ENCODE results near the gene GPX6.

The GPX6 gene

DNA sequence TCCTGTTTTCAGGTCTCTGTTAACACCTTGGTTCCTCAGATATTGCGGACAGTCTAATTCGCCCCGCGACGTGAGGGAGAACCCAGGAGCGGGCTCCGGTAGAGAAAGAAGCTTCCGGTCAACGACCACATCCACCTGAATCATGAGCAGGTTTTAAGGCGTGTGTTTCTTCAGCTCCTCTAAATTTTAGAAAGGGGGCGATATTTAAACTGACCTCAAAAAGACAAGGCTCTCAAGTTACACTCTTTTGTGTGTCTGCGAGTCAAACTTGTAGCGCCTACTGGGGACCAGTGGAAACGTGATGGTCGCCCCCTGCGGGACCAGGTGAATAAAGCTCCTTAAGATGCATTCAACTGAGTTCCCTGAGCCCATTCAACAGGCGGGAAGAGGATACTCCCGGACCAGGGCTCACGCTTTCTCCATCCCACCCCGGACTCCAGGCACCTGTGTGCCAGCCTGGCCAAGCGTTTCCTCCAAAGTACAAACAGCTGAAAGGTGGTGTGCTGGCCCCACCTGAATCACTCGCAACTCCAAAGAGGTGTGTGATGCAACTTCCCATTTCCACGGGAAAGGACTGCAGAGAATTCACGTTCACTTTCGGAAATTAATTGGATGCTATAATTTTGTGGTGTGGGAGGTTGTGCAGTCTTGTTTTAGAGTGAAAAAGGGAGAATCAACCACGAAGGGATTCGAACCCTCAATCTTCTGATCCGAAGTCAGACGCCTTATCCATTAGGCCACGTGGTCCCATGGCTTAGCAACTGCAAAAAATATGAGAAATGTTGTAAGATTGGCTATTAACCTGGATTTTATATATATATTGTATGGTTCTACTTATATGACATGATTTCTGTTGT, 27.1 kb upstream of the GPX6 start:
- Histone ChIP-seq H3K23ac (ENCODE audit: low read length) (no peak overlapping the region), H4K5ac (ENCODE audit: low read length) (no peak overlapping the region), H3K36me3 (ENCODE audit: control insufficient read depth, insufficient read depth, low read length) (no peaks in the 10 kb centered on the region), H3K4me2 (ENCODE audit: low read length) (peak overlapping the region; percentile 48), H2BK120ac (ENCODE audit: low read depth, low read length) (no peak overlapping the region), H2BK15ac (replicated peaks; ENCODE audit: low read depth) (no peak overlapping the region), H2AK5ac (ENCODE audit: low read length) (no peak overlapping the region), H4K8ac (ENCODE audit: low read depth, low read length) (no peak overlapping the region), H3K79me2 (ENCODE audit: control insufficient read depth, insufficient read depth, low read length) (no peaks in the 10 kb centered on the region), H3K9ac (ENCODE audit: low read length) (peak overlapping the region; percentile 56), H3K56ac (ENCODE audit: low read length) (peak overlapping the region; percentile 45), H2BK5ac (ENCODE audit: low read length) (no peak overlapping the region), H3K27me3 (ENCODE audit: insufficient read depth, low read length, poor library complexity) (no peaks in the 10 kb centered on the region), H3K18ac (ENCODE audit: low read length) (no peak overlapping the region), H3K27ac (ENCODE audit: low read depth, low read length) (no peak overlapping the region), H3K79me1 (ENCODE audit: low read length) (no peaks in the 10 kb centered on the region), H3K4ac (ENCODE audit: low read depth, low read length) (no peak overlapping the region), H3K4me3 (ENCODE audit: low read length) (peak overlapping the region; percentile 48), H3K4me1 (ENCODE audit: control insufficient read depth, low read depth, low read length) (no peaks in the 10 kb centered on the region)
- peak; percentile 99 for DNase-seq
- WGBS (ENCODE audit: extremely low coverage, insufficient coverage, low lambda C conversion rate): no CpG with 5 or more reads among the region's 30 CpGs

DNA sequence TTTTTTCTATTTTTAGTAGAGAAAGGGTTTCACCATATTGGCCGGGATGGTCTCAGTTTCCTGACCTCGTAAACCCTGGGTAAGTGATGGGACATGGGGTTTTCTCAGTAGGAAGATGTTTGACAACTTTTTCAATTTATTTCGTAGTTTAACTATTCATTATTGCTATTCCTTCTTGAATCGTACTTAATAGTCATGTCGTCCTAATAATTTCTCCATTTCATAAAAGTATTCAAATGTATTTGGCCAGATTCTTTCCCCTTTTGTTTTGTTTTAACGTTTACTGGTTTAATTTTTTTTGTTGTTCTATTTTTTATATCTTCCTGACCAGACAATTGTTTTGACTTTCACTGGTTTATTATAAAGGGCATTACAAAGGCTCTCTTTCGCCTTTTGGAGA, 26.4 kb upstream of the GPX6 start:
- H3K4me2 ChIP-seq (ENCODE audit: low read length): peak overlapping the region; percentile 48
- no peaks in the 10 kb centered on the region for H3K36me3 ChIP-seq (ENCODE audit: control insufficient read depth, insufficient read depth, low read length)
- no CpG with 5 or more reads among the region's 7 CpGs for WGBS (ENCODE audit: extremely low coverage, insufficient coverage, low lambda C conversion rate)
- no peak overlapping the region for H2BK120ac ChIP-seq (ENCODE audit: low read depth, low read length)
- peak overlapping the region; percentile 16 for H3K4ac ChIP-seq (ENCODE audit: low read depth, low read length)
- no peak overlapping the region for H2BK15ac ChIP-seq (replicated peaks; ENCODE audit: low read depth)
- H4K8ac ChIP-seq (ENCODE audit: low read depth, low read length): no peak overlapping the region
- peak overlapping the region; percentile 48 for H3K4me3 ChIP-seq (ENCODE audit: low read length)
- H3K18ac ChIP-seq (ENCODE audit: low read length): no peak overlapping the region
- H3K27ac ChIP-seq (ENCODE audit: low read depth, low read length): no peak overlapping the region
- peak overlapping the region; percentile 56 for H3K9ac ChIP-seq (ENCODE audit: low read length)
- H2AK5ac ChIP-seq (ENCODE audit: low read length): no peak overlapping the region
- no peaks in the 10 kb centered on the region for H3K79me1 ChIP-seq (ENCODE audit: low read length)
- no peak overlapping the region for H4K5ac ChIP-seq (ENCODE audit: low read length)
- no peaks in the 10 kb centered on the region for H3K4me1 ChIP-seq (ENCODE audit: control insufficient read depth, low read depth, low read length)
- no peaks in the 10 kb centered on the region for H3K79me2 ChIP-seq (ENCODE audit: control insufficient read depth, insufficient read depth, low read length)
- no peaks in the 10 kb centered on the region for H3K27me3 ChIP-seq (ENCODE audit: insufficient read depth, low read length, poor library complexity)
- H3K56ac ChIP-seq (ENCODE audit: low read length): peak overlapping the region; percentile 45
- H2BK5ac ChIP-seq (ENCODE audit: low read length): no peak overlapping the region
- no peak for DNase-seq
- no peak overlapping the region for H3K23ac ChIP-seq (ENCODE audit: low read length)

DNA sequence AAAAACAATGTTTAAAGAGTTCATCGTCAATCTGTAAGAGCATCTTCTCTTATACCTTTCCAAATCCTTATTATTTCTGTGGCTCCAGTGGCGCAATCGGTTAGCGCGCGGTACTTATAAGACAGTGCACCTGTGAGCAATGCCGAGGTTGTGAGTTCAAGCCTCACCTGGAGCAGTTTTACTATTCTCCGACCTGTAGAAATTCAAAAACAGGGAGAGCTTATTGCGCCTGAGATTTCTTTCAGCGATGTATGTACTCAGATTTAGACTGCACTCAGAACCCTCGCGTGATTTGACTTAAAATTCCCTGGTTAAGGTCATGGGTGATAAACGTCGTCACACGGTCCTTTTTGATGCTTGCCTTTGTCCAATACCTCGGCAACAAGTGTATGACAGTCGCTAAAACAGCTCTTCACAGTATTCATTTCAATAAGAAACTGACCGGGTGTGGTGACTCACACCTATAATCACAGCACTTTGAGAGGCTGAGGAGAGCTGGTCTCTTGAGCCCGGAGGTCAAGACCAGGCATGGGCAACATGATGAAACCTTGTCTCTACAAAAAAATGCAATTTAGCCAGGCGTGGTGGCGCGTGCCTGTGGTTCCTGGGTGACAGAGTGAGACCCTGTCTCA, 22.0 kb upstream of the GPX6 start:
- H3K18ac ChIP-seq (ENCODE audit: low read length): no peak overlapping the region
- H3K4ac ChIP-seq (ENCODE audit: low read depth, low read length): no peak overlapping the region
- no peak overlapping the region for H4K8ac ChIP-seq (ENCODE audit: low read depth, low read length)
- H3K36me3 ChIP-seq (ENCODE audit: control insufficient read depth, insufficient read depth, low read length): no peaks in the 10 kb centered on the region
- H3K27me3 ChIP-seq (ENCODE audit: insufficient read depth, low read length, poor library complexity): no peaks in the 10 kb centered on the region
- no peak overlapping the region for H3K23ac ChIP-seq (ENCODE audit: low read length)
- no peaks in the 10 kb centered on the region for H3K79me1 ChIP-seq (ENCODE audit: low read length)
- no peak overlapping the region for H2BK15ac ChIP-seq (replicated peaks; ENCODE audit: low read depth)
- H4K5ac ChIP-seq (ENCODE audit: low read length): no peak overlapping the region
- no peaks in the 10 kb centered on the region for H3K4me1 ChIP-seq (ENCODE audit: control insufficient read depth, low read depth, low read length)
- H3K56ac ChIP-seq (ENCODE audit: low read length): peak overlapping the region; percentile 92
- H3K4me3 ChIP-seq (ENCODE audit: low read length): peak overlapping the region; percentile 75
- no peak overlapping the region for H2BK120ac ChIP-seq (ENCODE audit: low read depth, low read length)
- no peak overlapping the region for H2AK5ac ChIP-seq (ENCODE audit: low read length)
- H3K4me2 ChIP-seq (ENCODE audit: low read length): peak overlapping the region; percentile 58
- WGBS (ENCODE audit: extremely low coverage, insufficient coverage, low lambda C conversion rate): no CpG with 5 or more reads among the region's 22 CpGs
- no peak overlapping the region for H3K27ac ChIP-seq (ENCODE audit: low read depth, low read length)
- DNase-seq: peak; percentile 95
- H3K79me2 ChIP-seq (ENCODE audit: control insufficient read depth, insufficient read depth, low read length): no peaks in the 10 kb centered on the region
- no peak overlapping the region for H2BK5ac ChIP-seq (ENCODE audit: low read length)
- peak overlapping the region; percentile 74 for H3K9ac ChIP-seq (ENCODE audit: low read length)

DNA sequence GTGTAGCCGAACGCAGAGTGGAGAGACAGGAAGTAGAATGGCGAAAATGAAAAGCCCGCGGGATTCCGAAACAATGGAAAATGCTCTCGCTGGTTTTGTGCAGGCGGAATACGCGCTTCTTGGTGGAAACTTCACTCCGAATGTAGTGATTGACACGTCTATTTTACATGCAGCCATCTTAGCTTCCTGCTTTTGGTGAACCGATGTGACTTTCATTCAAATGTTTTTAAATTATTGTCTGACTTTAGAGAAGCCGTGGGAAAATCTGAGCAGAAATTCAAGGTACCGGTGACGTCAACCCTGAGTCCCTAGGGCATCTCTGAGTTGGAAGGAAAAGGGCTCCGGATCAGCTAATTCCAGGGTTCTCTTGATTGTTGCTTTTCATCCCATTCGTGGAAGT, 21.5 kb upstream of the GPX6 start:
- Histone ChIP-seq H2AK5ac (ENCODE audit: low read length) (no peak overlapping the region), H3K9ac (ENCODE audit: low read length) (peak overlapping the region; percentile 74), H3K27ac (ENCODE audit: low read depth, low read length) (no peak overlapping the region), H3K79me1 (ENCODE audit: low read length) (no peaks in the 10 kb centered on the region), H3K23ac (ENCODE audit: low read length) (no peak overlapping the region), H4K5ac (ENCODE audit: low read length) (no peak overlapping the region), H3K27me3 (ENCODE audit: insufficient read depth, low read length, poor library complexity) (no peaks in the 10 kb centered on the region), H3K36me3 (ENCODE audit: control insufficient read depth, insufficient read depth, low read length) (no peaks in the 10 kb centered on the region), H3K4me2 (ENCODE audit: low read length) (peak overlapping the region; percentile 26), H2BK15ac (replicated peaks; ENCODE audit: low read depth) (peak overlapping the region; percentile 15), H3K79me2 (ENCODE audit: control insufficient read depth, insufficient read depth, low read length) (no peaks in the 10 kb centered on the region), H3K4ac (ENCODE audit: low read depth, low read length) (no peak overlapping the region), H3K4me3 (ENCODE audit: low read length) (peak overlapping the region; percentile 75), H2BK5ac (ENCODE audit: low read length) (no peak overlapping the region), H3K4me1 (ENCODE audit: control insufficient read depth, low read depth, low read length) (no peaks in the 10 kb centered on the region), H3K56ac (ENCODE audit: low read length) (peak overlapping the region; percentile 92), H2BK120ac (ENCODE audit: low read depth, low read length) (no peak overlapping the region), H3K18ac (ENCODE audit: low read length) (no peak overlapping the region), H4K8ac (ENCODE audit: low read depth, low read length) (no peak overlapping the region)
- peak; percentile 69 for DNase-seq
- WGBS (ENCODE audit: extremely low coverage, insufficient coverage, low lambda C conversion rate): no CpG with 5 or more reads among the region's 18 CpGs

DNA sequence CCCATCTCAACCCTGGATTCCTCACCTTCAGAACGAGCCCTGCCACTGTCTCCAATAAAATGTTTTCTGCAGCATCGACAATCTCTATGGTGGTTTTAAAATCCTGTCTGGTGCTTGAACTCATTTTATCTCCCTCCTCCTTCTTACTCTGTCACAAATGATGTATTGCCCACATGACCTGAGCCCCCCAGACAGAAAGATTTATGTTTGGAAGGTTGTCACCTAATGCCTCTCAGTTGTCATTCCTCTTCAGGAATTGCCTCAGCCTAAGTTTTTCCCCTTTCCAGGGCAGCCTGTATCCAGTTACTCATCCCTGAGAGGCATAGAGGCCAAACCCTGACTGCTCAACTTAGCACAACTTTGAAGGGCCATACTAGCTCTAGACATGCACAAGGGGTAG, 19.3 kb upstream of the GPX6 start:
- H2BK120ac ChIP-seq (ENCODE audit: low read depth, low read length): no peak overlapping the region
- no CpG with 5 or more reads among the region's 2 CpGs for WGBS (ENCODE audit: extremely low coverage, insufficient coverage, low lambda C conversion rate)
- H3K27ac ChIP-seq (ENCODE audit: low read depth, low read length): no peak overlapping the region
- H3K18ac ChIP-seq (ENCODE audit: low read length): no peak overlapping the region
- no peak overlapping the region for H3K4ac ChIP-seq (ENCODE audit: low read depth, low read length)
- H4K5ac ChIP-seq (ENCODE audit: low read length): no peak overlapping the region
- no peak overlapping the region for H4K8ac ChIP-seq (ENCODE audit: low read depth, low read length)
- H2AK5ac ChIP-seq (ENCODE audit: low read length): no peak overlapping the region
- no peak overlapping the region for H3K56ac ChIP-seq (ENCODE audit: low read length)
- no peak for DNase-seq
- H3K23ac ChIP-seq (ENCODE audit: low read length): no peak overlapping the region
- H2BK5ac ChIP-seq (ENCODE audit: low read length): no peak overlapping the region
- no peak overlapping the region for H3K4me3 ChIP-seq (ENCODE audit: low read length)
- H3K4me1 ChIP-seq (ENCODE audit: control insufficient read depth, low read depth, low read length): no peaks in the 10 kb centered on the region
- H3K79me1 ChIP-seq (ENCODE audit: low read length): no peaks in the 10 kb centered on the region
- no peaks in the 10 kb centered on the region for H3K27me3 ChIP-seq (ENCODE audit: insufficient read depth, low read length, poor library complexity)
- no peak overlapping the region for H3K4me2 ChIP-seq (ENCODE audit: low read length)
- H3K36me3 ChIP-seq (ENCODE audit: control insufficient read depth, insufficient read depth, low read length): no peaks in the 10 kb centered on the region
- no peak overlapping the region for H3K9ac ChIP-seq (ENCODE audit: low read length)
- H3K79me2 ChIP-seq (ENCODE audit: control insufficient read depth, insufficient read depth, low read length): no peaks in the 10 kb centered on the region
- H2BK15ac ChIP-seq (replicated peaks; ENCODE audit: low read depth): no peak overlapping the region
